Mononuclear cell (primary cell): Measurements from ENCODE around the gene MAT1A. TPM values are rescaled to one million over a fixed set of nuclear protein-coding genes. Genes with fewer than 3 reads are reported as not detected.
"Not testable (repeated sequence)": the region's sequence is repeated elsewhere in the genome, so short reads cannot be mapped to it uniquely, and the experiment has no call there.

Experiments used
- H3K27me3 ChIP-seq: 2 replicates; pipeline ENCODE4 v1.6.0; 2011; ENCODE audit warnings: low read length, control low read depth; ENCODE audit not compliant: insufficient read depth
- H3K4me1 ChIP-seq: 2 replicates; pipeline ENCODE4 v1.5.1; 2011; ENCODE audit warnings: mild to moderate bottlenecking, low read length, control low read depth; ENCODE audit not compliant: insufficient read depth
- H3K4me3 ChIP-seq: 2 replicates; pipeline ENCODE4 v1.5.1; 2011; ENCODE audit warnings: mild to moderate bottlenecking, low read length, moderate library complexity
- H3K9me3 ChIP-seq: 2 replicates; pipeline ENCODE4 v1.5.1; 2011; ENCODE audit warnings: low read depth, mild to moderate bottlenecking, control low read depth, low read length
- total RNA-seq: library from RNA; depleted of rRNA; stranded (reverse); fragments of >200 nt; gene quantifications from one replicate; pipeline ENCODE4 v1.2.3, GENCODE V29; 2012

The MAT1A gene
- total RNA-seq, 1 donor = not detected

DNA sequence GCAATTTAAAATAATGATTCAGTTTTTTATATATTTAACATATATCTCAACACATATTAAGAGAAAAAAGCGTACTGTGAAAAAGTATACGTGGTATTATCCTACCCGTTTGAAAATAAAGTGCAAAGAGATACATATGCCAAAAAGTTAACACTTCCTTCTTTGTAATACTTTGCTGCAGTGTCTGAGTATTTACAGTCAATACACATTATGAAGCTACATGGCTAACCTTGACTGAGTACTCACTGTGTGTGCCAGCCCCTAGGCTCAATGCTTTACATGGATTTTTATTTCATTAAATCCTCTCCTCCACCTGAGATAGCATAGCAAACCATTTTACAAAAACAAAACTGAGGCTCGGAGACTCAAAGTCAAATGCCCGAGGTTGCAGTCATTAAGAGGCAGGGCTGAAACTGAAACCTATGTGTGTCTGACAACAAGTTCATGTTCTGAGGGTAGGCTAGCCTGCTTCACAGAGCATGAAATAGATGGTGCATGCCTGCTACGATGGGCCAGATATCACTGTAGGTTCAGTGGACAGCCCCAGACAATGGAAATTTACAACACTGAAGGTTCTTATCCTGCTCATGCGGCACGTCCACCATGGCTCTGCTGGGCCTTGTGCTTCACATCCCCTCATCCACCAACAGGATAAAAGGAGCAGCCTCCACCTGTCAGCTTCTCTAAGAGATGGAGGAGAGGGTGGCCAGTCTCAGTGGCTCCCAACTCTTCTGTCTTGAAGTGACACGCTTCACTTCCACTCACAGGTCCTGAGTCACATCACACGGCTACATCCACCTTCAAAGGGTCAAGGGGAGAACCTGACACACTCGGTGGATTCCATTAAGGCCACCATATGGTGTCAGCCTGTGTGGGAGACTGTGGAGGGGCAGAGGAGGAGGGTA, 54.9 kb downstream of the MAT1A start:
- H3K4me3 ChIP-seq, H3K9me3 ChIP-seq, H3K27me3 ChIP-seq, H3K4me1 ChIP-seq: not testable (repeated sequence)

DNA sequence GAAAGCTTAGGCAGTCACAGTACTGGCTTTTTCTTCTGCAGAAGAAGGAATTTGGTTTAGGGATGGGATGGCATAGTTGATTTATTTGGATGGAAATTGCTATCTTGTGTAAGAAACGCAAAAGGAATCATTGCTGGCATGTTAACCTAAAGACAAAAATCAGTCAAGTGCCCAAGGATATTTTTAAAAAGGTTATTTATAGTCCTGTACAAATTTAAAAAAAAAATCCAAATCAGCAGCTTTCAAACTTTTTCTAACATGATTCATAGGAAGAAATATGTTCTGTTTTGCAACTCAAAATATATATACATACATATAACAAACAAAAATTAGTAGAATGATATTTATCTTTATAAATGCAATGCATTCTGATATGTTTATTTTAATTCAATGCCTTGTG, 55.6 kb downstream of the MAT1A start:
- H3K9me3 ChIP-seq, H3K27me3 ChIP-seq, H3K4me1 ChIP-seq, H3K4me3 ChIP-seq: not testable (repeated sequence)

DNA sequence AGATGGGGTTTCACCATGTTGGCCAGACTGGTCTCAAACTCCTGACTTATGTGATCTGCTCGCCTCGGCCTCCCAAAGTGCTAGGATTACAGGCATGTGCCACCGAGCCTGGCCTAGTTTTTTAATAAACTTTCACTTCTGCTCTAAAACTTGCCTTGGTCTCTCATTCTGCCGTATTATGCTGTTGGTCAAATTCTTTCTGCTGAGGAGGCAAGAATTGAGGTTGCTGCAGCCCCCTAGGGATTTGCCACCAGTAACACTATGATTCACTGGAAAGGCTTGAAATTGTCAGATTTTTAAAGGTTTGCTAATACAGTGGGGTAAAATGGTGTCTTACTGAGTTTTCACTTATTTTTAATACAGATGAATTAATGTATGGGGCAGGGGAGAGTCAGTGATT, 62.7 kb downstream of the MAT1A start:
- H3K4me1 ChIP-seq, H3K4me3 ChIP-seq, H3K9me3 ChIP-seq, H3K27me3 ChIP-seq: not testable (repeated sequence)

DNA sequence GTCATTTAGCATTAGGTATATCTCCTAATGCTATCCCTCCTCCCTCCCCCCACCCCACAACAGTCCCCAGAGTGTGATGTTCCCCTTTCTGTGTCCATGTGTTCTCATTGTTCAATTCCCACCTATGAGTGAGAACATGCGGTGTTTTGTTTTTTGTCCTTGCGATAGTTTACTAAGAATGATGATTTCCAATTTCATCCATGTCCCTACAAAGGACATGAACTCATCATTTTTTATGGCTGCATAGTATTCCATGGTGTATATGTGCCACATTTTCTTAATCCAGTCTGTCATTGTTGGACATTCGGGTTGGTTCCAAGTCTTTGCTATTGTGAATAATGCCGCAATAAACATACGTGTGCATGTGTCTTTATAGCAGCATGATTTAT, 66.4 kb downstream of the MAT1A start:
- not testable (repeated sequence) for H3K4me3 ChIP-seq, H3K4me1 ChIP-seq, H3K27me3 ChIP-seq, H3K9me3 ChIP-seq

Other genes with a start within 250 kb of the MAT1A start
- 3.0 TPM for gene TMEM254, start 211.0 kb downstream of the MAT1A start, total RNA-seq
- not detected for gene PLAC9, start 156.9 kb downstream of the MAT1A start, total RNA-seq
- 61.6 TPM for gene ANXA11, start 84.1 kb downstream of the MAT1A start, total RNA-seq
- gene DYDC1, start 67.1 kb upstream of the MAT1A start, total RNA-seq = not detected
- gene DYDC2, start 67.1 kb upstream of the MAT1A start, total RNA-seq = not detected
- gene PRXL2A, start 118.9 kb upstream of the MAT1A start, total RNA-seq = 3.3 TPM
- gene TSPAN14, start 164.7 kb upstream of the MAT1A start, total RNA-seq = 65.4 TPM
- gene SH2D4B, start 248.2 kb upstream of the MAT1A start, total RNA-seq = 0.10 TPM